A549 treated with Hydrocortisone at 1 μM for 4 hours (cell line): ENCODE measurements around the gene UBE2D3. TPM values are rescaled to one million over a fixed set of nuclear protein-coding genes. Genes with fewer than 3 reads are reported as not detected.

Experiments used
- total RNA-seq: library from RNA; stranded (reverse); fragments of 200-300 nt; extraction: Qiagen RNA extraction; gene quantifications from 5 replicates; pipeline ENCODE4 v1.2.3, GENCODE V29; 2022

The UBE2D3 gene
- total RNA-seq, result 219 to 248 TPM (median 222 TPM) in 5 replicates

DNA sequence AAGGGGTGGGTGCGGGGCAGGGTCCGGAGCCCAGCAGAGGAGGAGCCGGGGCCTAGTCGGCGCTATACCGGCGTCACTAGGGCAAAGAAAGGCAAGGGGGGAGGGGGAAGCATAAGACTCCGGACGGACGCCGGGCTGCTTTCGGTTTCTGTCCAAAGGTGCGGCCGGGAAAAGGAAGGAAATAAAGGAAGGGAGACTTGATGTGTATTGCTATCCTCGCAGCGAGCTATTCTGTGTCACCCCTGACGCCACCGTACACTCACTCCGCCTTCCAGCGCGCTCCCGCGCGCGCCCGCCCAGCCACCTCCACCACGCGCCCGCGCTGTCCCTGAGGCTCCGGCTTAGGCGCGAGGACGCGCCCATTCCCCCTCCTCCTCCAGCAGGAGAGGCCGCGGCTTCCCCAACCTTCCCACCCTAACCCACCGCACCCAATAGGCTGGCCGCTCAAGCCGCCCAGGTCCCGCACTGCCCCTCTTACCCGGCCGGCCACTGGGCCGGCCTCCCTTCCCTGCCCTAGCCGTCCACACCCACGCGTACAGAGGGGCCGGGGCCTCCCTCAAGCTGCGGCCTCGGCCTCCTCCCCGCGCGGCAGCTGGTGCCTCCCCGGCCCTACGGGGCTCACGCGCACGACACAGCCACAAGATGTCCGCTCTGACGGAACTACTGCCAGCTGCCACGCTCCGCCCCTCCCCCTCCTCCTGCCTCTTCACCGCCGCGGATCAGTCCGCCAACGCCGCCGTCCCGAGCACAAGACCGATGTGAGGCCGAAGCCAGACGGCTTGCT, at the start of gene UBE2D3:
Gene UBE2D3 (minus strand): TSS at position 662 of the 784 bp plus-strand sequence. CDS start 1,043 bp downstream, outside the sequence.

DNA sequence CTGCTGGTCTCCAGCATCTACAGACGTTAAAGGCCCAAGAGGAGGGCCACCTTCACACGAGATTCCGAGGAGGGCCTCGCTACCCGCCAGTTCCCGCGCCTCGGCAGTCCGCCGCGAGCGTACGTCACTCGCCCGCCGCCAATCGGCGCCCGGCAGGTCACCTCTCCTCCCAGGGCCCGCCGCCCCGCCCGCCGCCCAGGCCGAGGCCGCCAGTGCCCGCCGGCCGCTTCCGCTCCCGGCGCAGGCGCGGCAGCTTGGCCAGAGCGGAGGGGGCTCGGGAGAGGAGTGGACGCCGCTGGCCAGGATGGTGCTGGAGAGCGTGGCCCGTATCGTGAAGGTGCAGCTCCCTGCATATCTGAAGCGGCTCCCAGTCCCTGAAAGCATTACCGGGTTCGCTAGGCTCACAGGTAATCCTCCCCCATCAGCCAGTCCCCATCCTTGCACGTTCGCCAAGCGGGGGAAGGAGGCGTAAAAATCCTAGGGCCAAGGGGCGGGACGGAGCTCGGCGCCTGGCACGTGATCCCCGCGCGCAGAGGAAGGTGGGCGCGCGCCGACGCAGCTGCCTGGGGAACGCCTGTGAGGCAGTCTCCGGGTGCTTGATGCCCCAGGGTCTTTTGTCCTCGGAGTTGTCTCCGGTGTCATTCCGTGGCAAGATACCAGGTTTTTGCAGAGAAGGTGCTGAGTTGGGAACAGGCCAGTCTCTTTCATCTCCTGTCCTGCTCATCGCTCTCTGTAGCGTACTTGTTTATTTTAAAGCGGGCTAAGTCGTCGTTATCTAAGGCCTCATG, 41.6 kb upstream of the UBE2D3 start, which contains the start of gene CISD2:
Gene CISD2 (plus strand): TSS at position 212 of the 788 bp plus-strand sequence. CDS start 93 bp downstream, at position 305.

DNA sequence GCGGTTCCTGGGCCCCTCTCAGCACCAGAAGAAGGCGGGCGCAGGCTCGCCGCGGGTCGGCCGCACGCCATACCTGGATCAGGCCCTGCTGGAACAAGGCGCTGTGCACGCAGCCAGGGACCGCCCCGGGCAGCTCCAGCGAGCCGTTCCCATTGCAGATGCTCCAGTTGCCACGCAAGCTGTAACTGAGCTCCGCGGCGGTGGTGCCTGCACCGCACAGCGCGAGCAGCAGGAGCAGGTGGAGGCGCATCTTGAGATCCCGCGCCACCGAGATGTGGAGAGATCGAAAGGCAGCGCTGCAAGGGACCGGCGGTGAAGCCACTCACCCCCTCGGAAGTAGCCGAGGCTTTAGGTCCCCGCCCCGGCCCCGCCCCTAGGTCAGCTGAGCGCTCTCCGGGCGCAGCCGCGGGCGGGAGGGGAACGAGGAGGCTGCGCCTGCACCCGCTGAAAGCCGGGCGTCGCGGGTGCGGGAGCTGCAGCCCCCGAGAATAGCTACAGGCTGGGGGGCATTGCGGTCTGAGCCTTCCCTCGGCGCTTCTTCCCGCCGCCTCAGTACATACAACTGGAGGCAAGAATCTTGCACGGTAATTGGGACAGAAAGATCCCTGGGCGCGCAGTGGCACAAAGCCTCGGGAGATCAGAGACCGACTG, 66.6 kb downstream of the UBE2D3 start, which contains the start of gene MANBA:
Gene MANBA (minus strand): TSS at position 324 of the 651 bp plus-strand sequence. CDS start 74 bp downstream, at position 250.

Other genes with a start within 250 kb of the UBE2D3 start
- 13.8 to 16.5 TPM (median 15.8 TPM) in 5 replicates for gene MANBA, start 66.6 kb downstream of the UBE2D3 start, total RNA-seq
- gene CISD2, start 41.4 kb upstream of the UBE2D3 start, total RNA-seq, result 35.5 to 39.3 TPM (median 37.7 TPM) in 5 replicates
- gene SLC9B1, start 192.2 kb upstream of the UBE2D3 start, total RNA-seq, result 0.10 TPM in 1 of 5 replicates, not detected in the others
- 6.2 to 10.3 TPM (median 7.5 TPM) in 5 replicates for gene SLC9B2, start 249.2 kb upstream of the UBE2D3 start, total RNA-seq